Endothelial cell (in vitro differentiated cells): ENCODE measurements around the gene PHETA1. TPM values are rescaled to one million over a fixed set of nuclear protein-coding genes. Genes with fewer than 3 reads are reported as not detected.

Source experiments
- DNase-seq: peaks from one replicate; pipeline ENCODE4 v3.0.0; 2021; ENCODE audit warnings: low spot score
- H3K27ac Mint-ChIP-seq: one replicate; pipeline ENCODE4 v1.8.0; 2021; ENCODE audit warnings: mixed read lengths, inconsistent platforms; ENCODE audit not compliant: unreplicated experiment
- H3K27me3 Mint-ChIP-seq: one replicate; pipeline ENCODE4 v1.8.0; 2021; ENCODE audit warnings: mild to moderate bottlenecking, moderate library complexity, mixed read lengths, inconsistent platforms; ENCODE audit not compliant: unreplicated experiment
- H3K36me3 Mint-ChIP-seq: one replicate; pipeline ENCODE4 v1.8.0; 2021; ENCODE audit warnings: mild to moderate bottlenecking, low read depth, mixed read lengths, inconsistent platforms; ENCODE audit not compliant: unreplicated experiment
- H3K4me1 Mint-ChIP-seq: one replicate; pipeline ENCODE4 v1.8.0; 2021; ENCODE audit warnings: mild to moderate bottlenecking, mixed read lengths, inconsistent platforms; ENCODE audit not compliant: unreplicated experiment
- H3K4me3 Mint-ChIP-seq: one replicate; pipeline ENCODE4 v1.8.0; 2021; ENCODE audit warnings: mild to moderate bottlenecking, mixed read lengths, inconsistent platforms; ENCODE audit not compliant: unreplicated experiment
- H3K9me3 Mint-ChIP-seq: one replicate; pipeline ENCODE4 v1.8.0; 2021; ENCODE audit warnings: mixed read lengths, inconsistent platforms; ENCODE audit not compliant: unreplicated experiment
- total RNA-seq: library from RNA; stranded (reverse); fragmentation: NEBNext Ultra II Directional; extraction: Animal tissue kit (Norgen Biotek cat#: 25700); gene quantifications from one replicate; pipeline ENCODE4 v1.2.1, GENCODE V29; 2021; ENCODE audit not compliant: unreplicated experiment
- TF ChIP-seq, protein P1 (sequence below): fragments of 200-600 bp; sonication (generic); IDR thresholded peaks from one replicate; pipeline ENCODE4 v1.5.0; 2021; ENCODE audit warnings: antibody characterized with exemption; ENCODE audit not compliant: unreplicated experiment

Gene PHETA1
- total RNA-seq, 1 donor from 2014 or later = 14.8 TPM

DNA sequence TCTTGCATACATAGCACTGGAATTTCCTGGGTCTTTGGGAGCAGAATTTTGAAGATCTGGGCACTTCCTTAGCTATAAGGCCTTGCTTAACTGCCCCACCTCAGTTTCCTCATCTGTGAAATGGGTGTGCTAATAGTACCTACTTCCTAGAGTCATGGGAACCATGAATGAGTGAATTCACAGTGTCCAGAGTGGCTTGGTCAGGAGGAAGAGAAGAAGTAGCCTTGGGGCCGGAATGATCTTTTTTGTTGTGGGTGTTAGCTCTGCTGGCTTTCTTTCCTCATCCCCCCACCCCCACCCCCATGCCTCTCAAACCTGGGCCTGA, 39.2 kb upstream of the PHETA1 start:
- peaks cover 23% of the 10 kb centered on the region for H3K36me3 Mint-ChIP-seq
- H3K4me1 Mint-ChIP-seq = peaks cover 61% of the 10 kb centered on the region
- TF ChIP-seq, protein P1, sequence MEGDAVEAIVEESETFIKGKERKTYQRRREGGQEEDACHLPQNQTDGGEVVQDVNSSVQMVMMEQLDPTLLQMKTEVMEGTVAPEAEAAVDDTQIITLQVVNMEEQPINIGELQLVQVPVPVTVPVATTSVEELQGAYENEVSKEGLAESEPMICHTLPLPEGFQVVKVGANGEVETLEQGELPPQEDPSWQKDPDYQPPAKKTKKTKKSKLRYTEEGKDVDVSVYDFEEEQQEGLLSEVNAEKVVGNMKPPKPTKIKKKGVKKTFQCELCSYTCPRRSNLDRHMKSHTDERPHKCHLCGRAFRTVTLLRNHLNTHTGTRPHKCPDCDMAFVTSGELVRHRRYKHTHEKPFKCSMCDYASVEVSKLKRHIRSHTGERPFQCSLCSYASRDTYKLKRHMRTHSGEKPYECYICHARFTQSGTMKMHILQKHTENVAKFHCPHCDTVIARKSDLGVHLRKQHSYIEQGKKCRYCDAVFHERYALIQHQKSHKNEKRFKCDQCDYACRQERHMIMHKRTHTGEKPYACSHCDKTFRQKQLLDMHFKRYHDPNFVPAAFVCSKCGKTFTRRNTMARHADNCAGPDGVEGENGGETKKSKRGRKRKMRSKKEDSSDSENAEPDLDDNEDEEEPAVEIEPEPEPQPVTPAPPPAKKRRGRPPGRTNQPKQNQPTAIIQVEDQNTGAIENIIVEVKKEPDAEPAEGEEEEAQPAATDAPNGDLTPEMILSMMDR = no peak
- peak overlapping the region; percentile 96 for H3K4me3 Mint-ChIP-seq
- no peak for DNase-seq
- no peak overlapping the region for H3K27ac Mint-ChIP-seq
- H3K9me3 Mint-ChIP-seq = no peaks in the 10 kb centered on the region
- H3K27me3 Mint-ChIP-seq = peaks cover 36% of the 10 kb centered on the region

DNA sequence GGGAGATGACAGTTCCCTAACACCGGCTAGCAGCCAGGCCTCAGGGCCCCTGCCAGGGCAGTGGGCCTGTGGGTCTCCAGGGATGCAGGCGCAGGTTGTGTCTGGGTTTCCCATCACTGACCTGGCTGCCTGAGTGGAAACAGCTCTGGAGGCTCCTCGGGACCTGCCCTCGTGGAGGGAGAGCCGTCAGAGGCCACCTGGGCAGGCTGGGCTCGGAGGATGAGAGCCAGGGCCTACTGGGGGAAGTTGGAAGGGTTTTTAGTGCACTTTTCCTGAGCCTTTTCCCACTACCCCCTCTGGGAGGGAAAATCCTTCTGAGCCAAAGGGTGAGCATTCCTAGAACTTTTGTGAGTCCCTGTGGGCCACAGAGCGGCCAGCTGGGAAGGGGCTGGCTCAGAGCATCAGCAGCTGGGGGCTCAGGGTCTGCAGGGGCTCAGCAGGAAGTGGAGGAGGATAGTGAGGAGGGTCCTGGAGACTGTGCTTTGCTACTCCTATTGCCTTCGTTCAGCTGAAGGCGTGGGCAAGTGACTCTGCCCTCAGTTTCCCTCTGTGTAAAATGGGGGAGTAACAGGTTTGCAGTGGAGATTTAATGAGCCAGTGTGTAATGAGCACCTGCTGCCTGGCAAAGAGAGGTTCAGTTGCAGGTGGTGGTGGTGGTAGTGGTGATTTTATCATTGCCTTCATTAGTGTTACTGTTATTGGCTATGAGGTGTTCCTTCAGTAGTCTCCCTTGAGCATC, 38.7 kb upstream of the PHETA1 start:
- Mint-ChIP-seq H3K9me3 (no peaks in the 10 kb centered on the region), H3K4me1 (peaks cover 58% of the 10 kb centered on the region), H3K4me3 (peak overlapping the region; percentile 96), H3K36me3 (peaks cover 18% of the 10 kb centered on the region), H3K27ac (no peak overlapping the region), H3K27me3 (peaks cover 34% of the 10 kb centered on the region)
- no peak for DNase-seq
- TF ChIP-seq, protein P1 = no peak

DNA sequence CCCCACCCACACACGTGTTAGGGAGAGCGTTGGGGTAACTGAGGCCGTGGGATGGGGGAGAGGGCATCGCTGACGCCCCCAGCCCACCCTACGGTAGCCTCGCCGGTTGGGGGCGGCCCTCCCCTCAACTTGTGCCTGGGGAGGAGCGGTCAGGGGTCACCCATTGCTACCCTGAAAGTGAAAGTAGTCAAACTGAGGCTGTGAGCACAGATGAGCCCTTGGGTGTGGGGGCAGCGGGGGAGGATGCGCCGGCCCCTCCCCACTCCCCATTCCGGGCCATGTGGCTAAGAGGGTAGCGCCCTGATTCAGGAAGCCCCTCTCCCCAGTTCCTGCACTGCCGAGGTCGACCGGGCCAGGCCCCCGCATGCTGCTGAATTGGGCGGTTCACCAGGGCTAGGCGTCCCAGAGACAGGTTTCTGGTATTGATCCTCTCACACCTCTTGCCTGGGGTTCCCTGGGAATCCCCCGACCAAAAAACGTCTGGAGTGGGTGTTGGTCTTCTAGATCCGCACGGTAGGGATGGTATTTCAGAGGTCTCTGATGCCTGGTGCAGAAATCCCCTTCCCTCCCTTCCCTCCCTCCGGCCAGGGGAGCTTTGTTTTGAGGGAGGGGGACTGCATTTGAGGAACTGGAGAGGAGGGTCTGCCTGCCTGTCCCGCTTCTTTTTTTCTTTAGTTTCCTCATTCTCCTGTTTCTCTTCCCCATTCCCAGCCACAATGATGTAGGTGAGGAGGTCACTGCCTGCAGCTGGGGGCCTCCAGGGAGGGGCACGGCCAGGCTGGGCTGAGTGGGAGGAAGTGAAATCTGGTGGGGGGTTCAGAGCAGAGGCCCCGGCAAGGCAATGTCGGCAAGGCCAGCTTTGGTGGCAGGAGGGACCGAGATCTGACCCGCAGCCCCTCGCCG, 37.8 kb upstream of the PHETA1 start:
- H3K4me1 Mint-ChIP-seq = peaks cover 51% of the 10 kb centered on the region
- peak overlapping the region; percentile 96 for H3K4me3 Mint-ChIP-seq
- no peaks in the 10 kb centered on the region for H3K9me3 Mint-ChIP-seq
- peak overlapping the region; percentile 91 for H3K27ac Mint-ChIP-seq
- peaks cover 12% of the 10 kb centered on the region for H3K36me3 Mint-ChIP-seq
- H3K27me3 Mint-ChIP-seq = peaks cover 32% of the 10 kb centered on the region
- TF ChIP-seq, protein P1 = no peak
- no peak for DNase-seq

DNA sequence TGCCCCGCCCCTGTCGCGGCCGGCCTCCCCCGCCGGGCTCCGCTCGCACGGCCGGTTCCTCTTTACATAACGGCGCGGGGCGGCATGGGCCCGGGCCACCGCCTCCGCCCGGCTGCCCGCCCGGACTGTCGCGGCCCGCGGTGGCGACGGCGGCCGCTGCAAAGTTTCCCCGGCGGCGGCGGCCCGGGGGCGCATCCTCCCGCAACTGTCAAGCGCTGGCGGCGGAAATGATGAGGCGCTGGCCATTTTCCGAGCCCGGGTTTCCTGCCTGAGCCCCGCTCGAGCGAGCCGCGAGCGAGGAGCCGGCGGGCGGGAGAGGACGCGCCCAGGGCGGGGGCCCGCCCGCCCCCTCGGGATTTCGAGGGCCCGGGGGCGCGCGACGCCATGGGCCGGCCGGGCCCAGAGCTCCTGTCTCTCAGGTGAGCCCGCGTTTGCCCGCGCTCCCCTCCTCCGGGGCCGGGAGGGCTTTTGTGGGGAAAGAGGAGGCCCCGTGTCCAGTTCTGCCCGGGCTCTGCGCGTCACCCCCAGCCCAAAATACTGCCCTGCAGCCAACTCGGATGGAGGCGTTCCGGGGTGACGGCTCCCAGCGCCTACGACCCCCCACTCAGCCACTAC, 37.1 kb upstream of the PHETA1 start, which contains the start of gene SH2B3:
Gene SH2B3, plus strand, starts transcription at position 65 of the 615 bp plus-strand sequence. CDS start 12,223 bp downstream, outside the sequence.
- TF ChIP-seq, protein P1 = no peak
- H3K27me3 Mint-ChIP-seq = peaks cover 34% of the 10 kb centered on the region
- no peak for DNase-seq
- no peaks in the 10 kb centered on the region for H3K9me3 Mint-ChIP-seq
- peaks cover 47% of the 10 kb centered on the region for H3K4me1 Mint-ChIP-seq
- H3K4me3 Mint-ChIP-seq = peak within 1 kb of the TSS; percentile 96
- H3K27ac Mint-ChIP-seq = peak within 1 kb of the TSS; percentile 99
- H3K36me3 Mint-ChIP-seq = peaks cover 12% of the 10 kb centered on the region
